IMR-90 (cell line): ENCODE results near the gene EFHC1. TPM values are rescaled to one million over a fixed set of nuclear protein-coding genes. Genes with fewer than 3 reads are reported as not detected.

Experiments used
- ATAC-seq: fragments of 200-7000 bp; cut with Tn5 transposase; 2 replicates; pipeline ENCODE4 v1.9.1; 2020; ENCODE audit warnings: low read depth, mild to moderate bottlenecking, moderate library complexity
- BruUV-seq: library from RNA; stranded (reverse); fragments of 400-500 nt; replicated peaks from 2 replicates; lab custom pipeline; 2021; lab: Mats Ljungman, UMichigan
- CTCF ChIA-PET: fragments of 300-600 bp; formaldehyde crosslinking; extraction: SDS; loops from one replicate; lab custom pipeline; 2021; ENCODE audit warnings: antibody characterized with exemption; lab: Yijun Ruan, JAX
- POLR2A ChIA-PET: fragments of 300-600 bp; sonication (Branson Sonifier 250); formaldehyde crosslinking; loops from one replicate; lab custom pipeline; 2022; ENCODE audit warnings: antibody characterized with exemption; ENCODE audit not compliant: unreplicated experiment; lab: Charles Lee
- DNase-seq: peaks from one replicate; pipeline ENCODE4 v3.0.0; 2013
- H2AFZ ChIP-seq: replicated peaks from 2 replicates; pipeline ENCODE3; 2013; ENCODE audit warnings: low read length, mild to moderate bottlenecking; ENCODE audit not compliant: poor library complexity
- H2AK5ac ChIP-seq: 2 replicates; pipeline ENCODE4 v1.6.1; 2013; ENCODE audit warnings: low read depth, low read length, inconsistent platforms
- H2AK9ac ChIP-seq: replicated peaks from 2 replicates; pipeline ENCODE3; 2013; ENCODE audit warnings: mild to moderate bottlenecking, low read depth, low read length, moderate library complexity; ENCODE audit not compliant: poor library complexity
- H2BK120ac ChIP-seq: 2 replicates; pipeline ENCODE4 v1.6.1; 2013; ENCODE audit warnings: low read depth, low read length, inconsistent platforms
- H2BK15ac ChIP-seq: 3 replicates; pipeline ENCODE4 v1.6.1; 2013; ENCODE audit warnings: low read depth, low read length, inconsistent platforms
- H2BK20ac ChIP-seq: 2 replicates; pipeline ENCODE4 v1.6.1; 2013; ENCODE audit warnings: low read depth, mild to moderate bottlenecking, inconsistent platforms, low read length, moderate library complexity
- H2BK5ac ChIP-seq: 2 replicates; pipeline ENCODE4 v1.6.1; 2013; ENCODE audit warnings: mild to moderate bottlenecking, low read depth, low read length, inconsistent platforms; ENCODE audit not compliant: poor library complexity, severe bottlenecking
- H3K14ac ChIP-seq: replicated peaks from 2 replicates; pipeline ENCODE4 v1.6.1; 2013; ENCODE audit warnings: low read depth, low read length, inconsistent platforms
- H3K18ac ChIP-seq: 2 replicates; pipeline ENCODE4 v1.6.1; 2013; ENCODE audit warnings: low read depth, low read length, control low read depth
- H3K23ac ChIP-seq: 2 replicates; pipeline ENCODE4 v1.6.1; 2013; ENCODE audit warnings: low read depth, low read length, inconsistent platforms
- H3K27ac ChIP-seq: 2 replicates; pipeline ENCODE4 v1.5.1; 2013; ENCODE audit warnings: mild to moderate bottlenecking, control low read depth, low read length; ENCODE audit not compliant: insufficient read depth
- H3K27me3 ChIP-seq: 2 replicates; pipeline ENCODE4 v1.6.1; 2013; ENCODE audit warnings: low read length; ENCODE audit not compliant: control insufficient read depth, insufficient read depth
- H3K36me3 ChIP-seq: 2 replicates; pipeline ENCODE4 v1.6.1; 2013; ENCODE audit warnings: low read length, mixed read lengths; ENCODE audit not compliant: control insufficient read depth, insufficient read depth
- H3K4ac ChIP-seq: 2 replicates; pipeline ENCODE4 v1.6.1; 2013; ENCODE audit warnings: low read depth, low read length, inconsistent platforms
- H3K4me1 ChIP-seq: 2 replicates; pipeline ENCODE4 v1.6.1; 2013; ENCODE audit warnings: low read length, mixed read lengths; ENCODE audit not compliant: control insufficient read depth, insufficient read depth
- H3K4me2 ChIP-seq: 2 replicates; pipeline ENCODE4 v1.6.1; 2013; ENCODE audit warnings: low read depth, mild to moderate bottlenecking, control low read depth, low read length, moderate library complexity
- H3K4me3 ChIP-seq: 2 replicates; pipeline ENCODE4 v1.5.1; 2013; ENCODE audit warnings: low read depth, mild to moderate bottlenecking, control low read depth, low read length, moderate library complexity; ENCODE audit not compliant: insufficient read depth
- H3K56ac ChIP-seq: 2 replicates; pipeline ENCODE4 v1.6.1; 2013; ENCODE audit warnings: low read length, inconsistent platforms; ENCODE audit not compliant: insufficient read depth; ENCODE audit errors: extremely low read depth
- H3K79me1 ChIP-seq, 2 experiments: 2 replicates each; pipeline ENCODE4 v1.6.1; 2013; ENCODE audit warnings: low read length in 2 of 2, inconsistent platforms in 1 of 2, low read depth in 1 of 2
- H3K9ac ChIP-seq: 2 replicates; pipeline ENCODE4 v1.6.1; 2013; ENCODE audit warnings: low read depth, low read length, control low read depth
- H3K9me1 ChIP-seq: 2 replicates; pipeline ENCODE4 v1.6.1; 2013; ENCODE audit warnings: low read length, inconsistent platforms; ENCODE audit not compliant: insufficient read depth
- H3K9me3 ChIP-seq: 2 replicates; pipeline ENCODE4 v1.6.1; 2013; ENCODE audit warnings: low read length; ENCODE audit not compliant: control insufficient read depth, insufficient read depth
- H4K20me1 ChIP-seq: 2 replicates; pipeline ENCODE4 v1.6.1; 2013; ENCODE audit warnings: low read length, inconsistent platforms; ENCODE audit not compliant: insufficient read depth
- H4K5ac ChIP-seq: 2 replicates; pipeline ENCODE4 v1.6.1; 2013; ENCODE audit warnings: mild to moderate bottlenecking, low read depth, low read length, control low read depth
- H4K8ac ChIP-seq, 2 experiments: 2 replicates each; pipeline ENCODE4 v1.6.1; 2013; ENCODE audit warnings: low read depth in 2 of 2, low read length in 2 of 2, control low read depth in 1 of 2, inconsistent platforms in 1 of 2
- H4K91ac ChIP-seq: 2 replicates; pipeline ENCODE4 v1.6.1; 2013; ENCODE audit warnings: low read depth, low read length, inconsistent platforms; ENCODE audit not compliant: insufficient read depth
- BHLHE40 ChIP-seq: fragments of 150-350 bp; IDR thresholded peaks from 2 replicates; pipeline ENCODE4 v1.6.1; 2016; ENCODE audit warnings: mild to moderate bottlenecking, low read depth, low read length
- CEBPB ChIP-seq: IDR thresholded peaks from 2 replicates; pipeline ENCODE4 v1.6.1; 2012; ENCODE audit warnings: low read depth, low read length, improper control_type of control experiment
- CHD1 ChIP-seq: IDR thresholded peaks from 2 replicates; pipeline ENCODE4 v1.6.1; 2012; ENCODE audit warnings: low read depth, low read length, improper control_type of control experiment
- CTCF ChIP-seq: conservative IDR thresholded peaks from 2 replicates; pipeline ENCODE4 v1.5.1; 2012; ENCODE audit warnings: mild to moderate bottlenecking, low read depth, low read length, improper control_type of control experiment
- FOS ChIP-seq: fragments of 150-350 bp; IDR thresholded peaks from 2 replicates; pipeline ENCODE4 v1.6.1; 2016; ENCODE audit warnings: low read depth, low read length
- MAFK ChIP-seq: IDR thresholded peaks from 2 replicates; pipeline ENCODE4 v1.6.1; 2012; ENCODE audit warnings: low read depth, low read length, improper control_type of control experiment
- MAZ ChIP-seq: IDR thresholded peaks from 2 replicates; pipeline ENCODE4 v1.6.1; 2012; ENCODE audit warnings: low read depth, mild to moderate bottlenecking, low read length, improper control_type of control experiment, moderate library complexity, borderline replicate concordance
- MXI1 ChIP-seq: IDR thresholded peaks from 2 replicates; pipeline ENCODE4 v1.6.1; 2012; ENCODE audit warnings: low read depth, mild to moderate bottlenecking, low read length, moderate library complexity, borderline replicate concordance
- NFE2L2 ChIP-seq: fragments of 150-350 bp; IDR thresholded peaks from 2 replicates; pipeline ENCODE4 v1.6.1; 2016; ENCODE audit warnings: low read depth, mild to moderate bottlenecking, low read length
- POLR2A ChIP-seq: IDR thresholded peaks from 2 replicates; pipeline ENCODE4 v1.6.1; 2012; ENCODE audit warnings: mild to moderate bottlenecking, low read depth, low read length
- RAD21 ChIP-seq: IDR thresholded peaks from 2 replicates; pipeline ENCODE4 v1.6.1; 2012; ENCODE audit warnings: low read length, improper control_type of control experiment
- RCOR1 ChIP-seq: IDR thresholded peaks from 2 replicates; pipeline ENCODE4 v1.6.1; 2012; ENCODE audit warnings: mild to moderate bottlenecking, low read length, improper control_type of control experiment; ENCODE audit not compliant: insufficient replicate concordance
- RFX5 ChIP-seq: IDR thresholded peaks from 2 replicates; pipeline ENCODE4 v1.8.0; 2012; ENCODE audit warnings: low read depth, mild to moderate bottlenecking, low read length, moderate library complexity
- SMC3 ChIP-seq: fragments of 150-350 bp; IDR thresholded peaks from 2 replicates; pipeline ENCODE4 v1.6.1; 2016; ENCODE audit warnings: low read depth, mild to moderate bottlenecking, antibody characterized with exemption, low read length, moderate library complexity
- WGBS, 2 experiments: methylation state at CpG; one replicate each; pipeline versions ENCODE4 v1.1.5 to v1.1.7; 2013; ENCODE audit warnings: missing lambda C conversion rate in 2 of 2; ENCODE audit not compliant: insufficient read length in 1 of 2; ENCODE audit errors: extremely low coverage in 2 of 2; 5-methylcytosine and 5-hydroxymethylcytosine counted together
- dilution Hi-C: fragments of 300-500 bp; cut with HindIII; formaldehyde crosslinking; loops from one replicate; pipeline ENCODE4 v1.14.3; 2018; ENCODE audit warnings: low sequenced_read_pairs; ENCODE audit not compliant: unreplicated experiment
- in situ Hi-C: fragments of 300-500 bp; cut with MboI; formaldehyde crosslinking; loops from 3 replicates; pipeline ENCODE4 v1.14.3; 2019; ENCODE audit warnings: low sequenced_read_pairs, inconsistent platforms, mixed read lengths
- intact Hi-C: fragments of 100-400 bp; cut with micrococcal nuclease; formaldehyde crosslinking; loops from 2 replicates; pipeline ENCODE4 v1.10.0; 2022
- polyA plus RNA-seq, 3 experiments: library from polyadenylated mRNA; depleted of rRNA; stranded (reverse); fragments of >200 nt; gene quantifications; 2 replicates each; pipeline ENCODE4 v1.2.3, GENCODE V29; 2012; ENCODE audit warnings: low replicate concordance in 1 of 3
- total RNA-seq: library from RNA; depleted of rRNA; stranded (reverse); fragments of >200 nt; gene quantifications from 2 replicates; pipeline ENCODE4 v1.2.3, GENCODE V29; 2012
- TF ChIP-seq, protein P1 (sequence below): fragments of 150-350 bp; IDR thresholded peaks from 2 replicates; pipeline ENCODE4 v1.6.1; 2016; ENCODE audit warnings: low read depth, mild to moderate bottlenecking, low read length, moderate library complexity, borderline replicate concordance
- TF ChIP-seq, protein P2 (sequence below): fragments of 150-350 bp; IDR thresholded peaks from 2 replicates; pipeline ENCODE4 v1.6.1; 2017; ENCODE audit warnings: mild to moderate bottlenecking, antibody characterized with exemption, low read length, low read depth

Gene EFHC1
- total and polyA plus RNA-seq, 2 of the 4 experiments (the other 2 are of a cell fraction): 14.0 to 23.0 TPM

- Histone ChIP-seq H3K9me3 (0 out of 2 replicates have a peak, but pooled peaks cover under 1% of the 10 kb centered on the region), H3K9ac (no peak overlapping the region), H3K4ac (no peak overlapping the region), H3K14ac (no peak overlapping the region), H3K18ac (no peak overlapping the region), H3K4me1 (no peaks in the 10 kb centered on the region), H3K4me2 (no peak overlapping the region), H3K4me3 (no peak overlapping the region), H2BK5ac (no peak overlapping the region), H2AK5ac (no peak overlapping the region), H3K56ac (no peak overlapping the region), H4K91ac (no peak overlapping the region), H3K27me3 (no peaks in the 10 kb centered on the region), H3K9me1 (0 out of 2 replicates have a peak, but pooled peaks cover 3% of the 10 kb centered on the region), H3K79me1 (no peaks in the 10 kb centered on the region), H3K23ac (no peak overlapping the region), H2AFZ (no peak overlapping the region), H4K5ac (no peak overlapping the region), H2AK9ac (no peak overlapping the region), H2BK15ac (no peak overlapping the region; the same call in 2 of the 3 replicates), H3K27ac (no peak overlapping the region), H4K8ac (no peak overlapping the region), H2BK20ac (no peak overlapping the region), H3K36me3 (peaks cover under 1% of the 10 kb centered on the region), H2BK120ac (no peak overlapping the region), H4K20me1 (no peaks in the 10 kb centered on the region)
- BruUV-seq: no TSS peak
- no peak for ATAC-seq
- no peak for TF ChIP-seq RFX5
- no peak for TF ChIP-seq MXI1
- TF ChIP-seq, protein P1, sequence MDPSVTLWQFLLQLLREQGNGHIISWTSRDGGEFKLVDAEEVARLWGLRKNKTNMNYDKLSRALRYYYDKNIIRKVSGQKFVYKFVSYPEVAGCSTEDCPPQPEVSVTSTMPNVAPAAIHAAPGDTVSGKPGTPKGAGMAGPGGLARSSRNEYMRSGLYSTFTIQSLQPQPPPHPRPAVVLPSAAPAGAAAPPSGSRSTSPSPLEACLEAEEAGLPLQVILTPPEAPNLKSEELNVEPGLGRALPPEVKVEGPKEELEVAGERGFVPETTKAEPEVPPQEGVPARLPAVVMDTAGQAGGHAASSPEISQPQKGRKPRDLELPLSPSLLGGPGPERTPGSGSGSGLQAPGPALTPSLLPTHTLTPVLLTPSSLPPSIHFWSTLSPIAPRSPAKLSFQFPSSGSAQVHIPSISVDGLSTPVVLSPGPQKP: no peak
- TF ChIP-seq BHLHE40: no peak
- TF ChIP-seq FOS: no peak
- no peak for TF ChIP-seq RCOR1
- TF ChIP-seq SMC3: no peak
- TF ChIP-seq MAFK: no peak
- no peak for TF ChIP-seq RAD21
- TF ChIP-seq CHD1: no peak
- TF ChIP-seq, protein P2, sequence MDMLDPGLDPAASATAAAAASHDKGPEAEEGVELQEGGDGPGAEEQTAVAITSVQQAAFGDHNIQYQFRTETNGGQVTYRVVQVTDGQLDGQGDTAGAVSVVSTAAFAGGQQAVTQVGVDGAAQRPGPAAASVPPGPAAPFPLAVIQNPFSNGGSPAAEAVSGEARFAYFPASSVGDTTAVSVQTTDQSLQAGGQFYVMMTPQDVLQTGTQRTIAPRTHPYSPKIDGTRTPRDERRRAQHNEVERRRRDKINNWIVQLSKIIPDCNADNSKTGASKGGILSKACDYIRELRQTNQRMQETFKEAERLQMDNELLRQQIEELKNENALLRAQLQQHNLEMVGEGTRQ: no peak
- TF ChIP-seq CTCF: no peak
- no peak for TF ChIP-seq POLR2A
- TF ChIP-seq CEBPB: no peak
- no peak for TF ChIP-seq MAZ
- TF ChIP-seq NFE2L2: no peak
- in situ Hi-C loops: no loop called here
- dilution Hi-C loops: no loop called here
- DNase-seq: no peak
- CTCF ChIA-PET: no interaction called here
- intact Hi-C loops: loop anchor here (5.0 to 10.0 kb wide), 2 partner anchors 53 to 1295 kb away; no protein-coding TSS in a partner anchor
- POLR2A ChIA-PET: no interaction called here
- WGBS, 2 experiments: 60% methylated on average over 2 of the region's 5 CpGs; no CpG with 5 or more reads in 1 of the 2 experiments
Observed at GRCh38 chr6:52489881-52490280, 69.7 kb downstream of the EFHC1 start.
